ENCODE results near the gene CLDN7.

The CLDN7 gene

DNA sequence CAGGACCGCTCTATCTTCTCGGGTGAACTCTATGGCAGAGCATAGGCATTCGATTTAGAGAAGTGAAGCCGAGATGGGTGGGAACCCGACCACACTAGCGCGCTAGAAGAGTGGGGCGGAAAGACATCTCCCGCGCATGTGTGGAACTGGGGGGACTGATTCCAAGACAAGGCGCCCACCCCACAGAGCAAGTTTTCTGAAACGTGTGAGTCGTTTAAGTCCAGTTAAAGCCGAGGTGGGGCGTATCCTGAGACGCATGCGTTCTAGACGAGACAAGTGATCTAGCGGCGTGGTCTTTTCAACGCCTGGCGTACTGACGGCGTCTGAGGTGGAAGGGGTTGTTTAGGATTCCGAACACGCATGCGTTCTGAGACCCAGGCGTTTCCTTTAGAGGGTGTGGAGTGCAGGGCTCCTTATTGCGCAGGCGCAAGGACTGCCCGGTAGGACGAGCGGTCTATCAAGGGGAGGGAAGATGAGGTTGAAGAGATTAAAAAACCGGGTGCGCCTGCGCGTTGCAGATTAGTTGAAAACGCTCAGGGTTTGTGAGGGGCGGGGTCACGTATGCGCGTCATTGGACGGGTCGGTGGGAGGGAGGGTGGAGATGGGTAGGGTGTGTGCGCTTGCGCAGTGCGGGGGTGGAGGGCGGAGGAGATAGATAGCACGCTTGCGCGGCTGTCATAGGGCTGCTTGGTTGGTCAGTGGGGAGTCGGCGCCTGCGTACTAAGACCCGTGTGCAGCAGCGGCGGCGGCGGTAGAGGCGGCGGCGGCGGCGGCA is 44.8 kb upstream of the CLDN7 start, which contains the start of gene EIF5A:
Gene EIF5A, plus strand, starts transcription at position 718 of the 775 bp plus-strand sequence. CDS start 2,008 bp downstream, outside the sequence.
- DNase-seq (ENCODE audit: insufficient read length, low spot score) (peak; percentile 92), FAIRE-seq (peak; percentile 84)
- TF ChIP-seq, protein P1, sequence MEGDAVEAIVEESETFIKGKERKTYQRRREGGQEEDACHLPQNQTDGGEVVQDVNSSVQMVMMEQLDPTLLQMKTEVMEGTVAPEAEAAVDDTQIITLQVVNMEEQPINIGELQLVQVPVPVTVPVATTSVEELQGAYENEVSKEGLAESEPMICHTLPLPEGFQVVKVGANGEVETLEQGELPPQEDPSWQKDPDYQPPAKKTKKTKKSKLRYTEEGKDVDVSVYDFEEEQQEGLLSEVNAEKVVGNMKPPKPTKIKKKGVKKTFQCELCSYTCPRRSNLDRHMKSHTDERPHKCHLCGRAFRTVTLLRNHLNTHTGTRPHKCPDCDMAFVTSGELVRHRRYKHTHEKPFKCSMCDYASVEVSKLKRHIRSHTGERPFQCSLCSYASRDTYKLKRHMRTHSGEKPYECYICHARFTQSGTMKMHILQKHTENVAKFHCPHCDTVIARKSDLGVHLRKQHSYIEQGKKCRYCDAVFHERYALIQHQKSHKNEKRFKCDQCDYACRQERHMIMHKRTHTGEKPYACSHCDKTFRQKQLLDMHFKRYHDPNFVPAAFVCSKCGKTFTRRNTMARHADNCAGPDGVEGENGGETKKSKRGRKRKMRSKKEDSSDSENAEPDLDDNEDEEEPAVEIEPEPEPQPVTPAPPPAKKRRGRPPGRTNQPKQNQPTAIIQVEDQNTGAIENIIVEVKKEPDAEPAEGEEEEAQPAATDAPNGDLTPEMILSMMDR (IDR thresholded peaks at IDR 0.05; ENCODE audit: insufficient read depth, missing control alignments), result no peak

DNA sequence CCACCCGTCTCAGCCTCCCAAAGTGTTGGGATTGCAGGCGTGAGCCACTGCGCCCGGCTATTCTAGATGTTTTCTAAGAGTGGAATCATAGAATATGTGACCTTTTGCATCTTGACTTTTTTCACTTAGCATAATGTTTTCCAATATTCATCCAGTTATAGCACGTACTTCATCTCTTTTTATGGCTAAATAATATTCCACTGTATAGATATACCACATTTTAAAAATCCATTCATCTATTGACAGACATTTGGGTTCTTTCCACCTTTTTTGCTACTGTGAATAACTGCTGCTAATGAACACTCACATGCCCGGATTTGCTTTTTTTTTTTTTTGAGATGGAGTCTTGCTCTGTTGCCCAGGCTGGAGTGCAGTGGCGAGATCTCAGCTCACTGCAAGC is 41.9 kb upstream of the CLDN7 start:
- DNase-seq (ENCODE audit: insufficient read length, low spot score), result no peak
- TF ChIP-seq, protein P1 (IDR thresholded peaks at IDR 0.05; ENCODE audit: insufficient read depth, missing control alignments), result no peak
- FAIRE-seq, result no peak

DNA sequence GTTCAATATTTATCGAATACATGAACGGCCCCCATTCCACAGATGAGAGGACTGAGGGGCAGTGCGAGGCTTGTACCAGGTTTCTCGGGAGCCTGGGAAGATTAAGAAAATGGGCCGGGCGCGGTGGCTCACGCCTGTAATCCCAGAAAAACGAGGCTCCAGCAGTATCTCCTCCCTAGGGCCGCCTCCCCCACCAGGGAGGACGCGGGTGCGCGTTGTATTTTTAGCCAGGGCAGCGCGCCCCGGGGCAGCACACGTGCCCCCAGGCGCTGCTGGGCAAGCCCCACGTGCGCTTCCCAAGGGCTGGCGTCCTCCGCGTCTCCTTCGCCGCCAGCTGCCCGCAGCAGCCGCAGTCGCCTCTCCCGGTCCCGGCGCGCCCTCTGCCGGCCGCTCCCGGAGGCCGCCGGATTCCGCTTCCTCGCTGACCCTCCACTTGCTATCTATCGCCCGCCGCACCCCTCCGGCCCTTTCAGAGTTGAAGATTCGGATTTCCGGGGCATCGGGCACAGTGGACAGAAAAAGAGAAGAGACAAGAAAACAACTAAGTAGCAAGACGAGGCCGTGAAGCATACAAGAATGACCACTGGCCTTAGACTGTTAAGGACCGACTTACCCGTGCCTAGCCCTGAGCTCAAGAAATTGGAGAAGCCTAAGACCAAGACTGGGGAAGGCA is 34.0 kb upstream of the CLDN7 start:
- peak; percentile 81 for DNase-seq (ENCODE audit: insufficient read length, low spot score)
- TF ChIP-seq, protein P1 (IDR thresholded peaks at IDR 0.05; ENCODE audit: insufficient read depth, missing control alignments), result peak; percentile 65
- no peak for FAIRE-seq

DNA sequence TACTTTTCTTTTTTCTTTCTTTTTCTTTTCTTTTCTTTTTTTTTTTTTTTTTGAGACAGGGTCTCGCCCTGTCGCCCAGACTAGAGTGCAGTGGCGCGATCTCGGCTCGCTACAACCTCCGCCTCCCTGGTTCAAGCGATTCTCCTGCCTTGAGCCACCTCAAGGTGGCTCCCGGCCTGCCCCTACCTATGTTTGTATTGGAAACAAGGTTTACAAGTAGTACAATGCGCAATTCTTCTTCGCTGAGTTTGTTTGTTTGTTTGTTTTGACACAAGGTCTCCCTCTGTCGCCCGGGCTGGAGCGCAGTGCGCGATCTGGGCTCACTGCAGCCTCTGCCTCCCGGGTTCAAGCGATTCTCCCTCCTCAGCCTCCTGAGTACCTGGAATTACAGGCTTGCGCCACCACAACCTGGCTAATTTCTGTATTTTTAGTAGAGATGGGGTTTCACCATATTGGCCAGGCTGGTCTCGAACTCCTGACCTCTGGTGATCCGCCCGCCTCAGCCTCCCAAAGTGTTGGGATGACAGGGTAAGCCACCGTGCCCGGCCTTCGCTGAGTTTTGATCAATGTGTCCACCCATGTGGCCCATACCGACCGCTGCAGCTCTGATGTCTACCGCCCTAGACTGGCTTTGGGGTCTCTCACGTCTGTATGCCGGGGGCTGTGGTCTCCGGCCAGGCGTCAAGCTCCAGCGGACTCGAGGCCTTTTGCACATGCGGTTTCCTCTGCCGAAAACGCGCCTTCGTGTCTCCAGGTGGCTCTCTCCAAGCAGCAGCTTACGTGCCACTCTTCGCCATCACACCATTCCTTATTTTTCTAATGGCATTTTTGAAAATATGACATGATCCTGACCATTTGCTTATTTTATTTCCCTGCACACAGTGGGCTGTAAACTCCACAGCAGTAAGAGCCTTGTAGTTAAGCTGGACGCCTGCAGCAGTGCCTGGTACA is 33.2 kb upstream of the CLDN7 start:
- FAIRE-seq, result no peak
- no peak for DNase-seq (ENCODE audit: insufficient read length, low spot score)
- TF ChIP-seq, protein P1 (IDR thresholded peaks at IDR 0.05; ENCODE audit: insufficient read depth, missing control alignments), result no peak

DNA sequence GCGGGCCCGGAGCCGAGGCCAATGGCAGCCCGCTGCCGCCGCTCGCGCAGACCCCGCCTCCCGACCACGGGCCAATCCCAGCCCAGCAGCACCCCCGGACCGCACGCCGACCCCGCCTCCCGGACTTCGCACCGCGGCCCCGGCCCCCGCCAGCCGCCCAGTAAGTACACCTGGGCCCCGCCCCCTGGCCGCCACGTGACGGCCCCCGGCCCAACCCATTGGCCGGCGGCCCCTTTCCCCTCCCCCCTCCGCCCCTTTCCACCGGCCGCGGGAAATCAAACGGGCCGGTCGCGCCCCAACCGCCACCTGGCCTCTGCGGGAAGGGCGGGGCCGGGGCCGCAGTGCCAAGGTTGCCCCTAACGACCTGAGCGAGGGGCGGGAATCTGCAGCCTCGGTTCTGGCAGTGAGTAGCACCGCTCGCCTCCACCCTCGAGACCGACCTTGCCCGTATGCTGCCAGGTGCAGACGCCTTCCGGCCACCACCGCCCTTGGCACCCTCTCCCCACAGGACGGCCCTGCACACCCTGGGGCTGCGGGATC is 32.4 kb upstream of the CLDN7 start, which contains the start of gene YBX2:
Gene YBX2, minus strand, starts transcription at position 26 of the 540 bp plus-strand sequence. CDS start 139 bp downstream, outside the sequence.
- TF ChIP-seq, protein P1 (IDR thresholded peaks at IDR 0.05; ENCODE audit: insufficient read depth, missing control alignments), result no peak
- no peak for FAIRE-seq
- DNase-seq (ENCODE audit: insufficient read length, low spot score), result peak; percentile 91

DNA sequence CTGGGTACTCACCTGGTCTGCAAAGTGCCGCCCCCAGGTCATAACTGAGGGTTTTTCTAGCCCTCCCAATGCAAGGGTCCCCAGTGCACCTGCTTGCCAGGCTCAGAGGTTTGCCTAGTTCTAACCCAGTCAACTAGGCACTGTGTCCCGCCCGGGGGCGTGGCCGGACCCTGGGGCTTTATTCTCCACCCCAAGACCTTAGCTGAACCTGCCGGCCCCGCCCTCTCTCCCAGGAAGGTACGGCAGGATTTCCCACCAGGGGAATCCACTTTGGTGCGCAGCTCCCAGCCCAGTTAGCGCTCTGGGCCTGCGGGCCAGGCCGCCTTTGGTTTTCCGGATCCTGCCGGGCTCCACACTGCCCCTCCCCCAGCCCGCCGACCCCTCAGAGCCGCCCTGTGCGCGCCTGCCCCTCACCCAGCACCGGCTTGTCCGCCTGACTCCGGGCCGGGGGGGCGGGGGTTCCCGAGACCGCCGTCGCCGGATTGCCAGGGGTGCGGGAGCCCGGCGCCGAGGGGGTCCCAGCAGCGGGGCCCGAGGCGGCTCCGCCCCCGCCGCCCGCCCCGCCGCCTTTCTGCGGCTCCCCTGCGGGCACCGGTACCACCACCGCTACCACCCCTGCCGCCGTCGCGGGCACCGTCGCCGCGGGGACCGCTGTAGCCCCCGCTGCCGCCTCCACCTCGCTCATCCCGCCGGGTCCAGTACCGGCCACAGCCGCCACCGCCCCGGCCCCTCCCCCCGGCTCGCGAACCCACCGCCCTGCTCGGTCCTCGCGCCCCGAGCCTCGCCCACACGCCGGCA is 31.7 kb upstream of the CLDN7 start:
- DNase-seq (ENCODE audit: insufficient read length, low spot score), result peak; percentile 43
- TF ChIP-seq, protein P1 (IDR thresholded peaks at IDR 0.05; ENCODE audit: insufficient read depth, missing control alignments), result no peak
- no peak for FAIRE-seq
